KMS-11 (cell line): ENCODE data around the gene RC3H2.
"Not testable (repeated sequence)": the region's sequence is repeated elsewhere in the genome, so short reads cannot be mapped to it uniquely, and the experiment has no call there.

Experiments
- H2AFZ ChIP-seq: fragments of 200-600 bp; sonication (generic); 2 replicates; pipeline ENCODE4 v1.6.1; 2016; ENCODE audit warnings: antibody characterized with exemption, mixed run types, low read depth
- H3K27ac ChIP-seq: fragments of 200-600 bp; sonication (generic); 2 replicates; pipeline ENCODE4 v1.6.1; 2016; ENCODE audit warnings: mild to moderate bottlenecking, mixed run types
- H3K27me3 ChIP-seq: fragments of 200-600 bp; sonication (generic); 2 replicates; pipeline ENCODE4 v1.6.1; 2017; ENCODE audit warnings: mild to moderate bottlenecking, low read depth, mixed run types, moderate library complexity; ENCODE audit not compliant: insufficient read depth
- H3K36me3 ChIP-seq: fragments of 200-600 bp; sonication (generic); 2 replicates; pipeline ENCODE4 v1.6.1; 2017; ENCODE audit warnings: mild to moderate bottlenecking, mixed run types; ENCODE audit not compliant: insufficient read depth
- H3K4me1 ChIP-seq: fragments of 200-600 bp; sonication (generic); 2 replicates; pipeline ENCODE4 v1.6.1; 2016; ENCODE audit warnings: mild to moderate bottlenecking, low read depth, mixed run types; ENCODE audit not compliant: poor library complexity, severe bottlenecking
- H3K4me2 ChIP-seq: fragments of 200-600 bp; sonication (generic); 2 replicates; pipeline ENCODE4 v1.7.0; 2016; ENCODE audit warnings: mild to moderate bottlenecking, mixed run types
- H3K4me3 ChIP-seq: fragments of 200-600 bp; sonication (generic); IDR thresholded peaks from 2 replicates; pipeline ENCODE4 v1.6.1; 2017; ENCODE audit warnings: low read depth, low read length, mixed read lengths; ENCODE audit not compliant: insufficient read depth
- H3K79me2 ChIP-seq: fragments of 200-600 bp; sonication (generic); 2 replicates; pipeline ENCODE4 v1.6.1; 2016; ENCODE audit warnings: low read depth, mixed run types; ENCODE audit not compliant: insufficient read depth
- H3K9ac ChIP-seq: fragments of 200-600 bp; sonication (generic); 2 replicates; pipeline ENCODE4 v1.6.1; 2016; ENCODE audit warnings: mild to moderate bottlenecking, mixed run types
- H4K20me1 ChIP-seq: fragments of 200-600 bp; sonication (generic); 2 replicates; pipeline ENCODE4 v1.6.1; 2016; ENCODE audit warnings: mild to moderate bottlenecking, mixed run types; ENCODE audit not compliant: insufficient read depth
- CTCF ChIP-seq: fragments of 200-600 bp; sonication (generic); conservative IDR thresholded peaks from 2 replicates; pipeline ENCODE4 v1.6.1; 2017; ENCODE audit warnings: low read depth, mild to moderate bottlenecking, antibody characterized with exemption, low read length, moderate library complexity, mixed read lengths

Gene RC3H2

DNA sequence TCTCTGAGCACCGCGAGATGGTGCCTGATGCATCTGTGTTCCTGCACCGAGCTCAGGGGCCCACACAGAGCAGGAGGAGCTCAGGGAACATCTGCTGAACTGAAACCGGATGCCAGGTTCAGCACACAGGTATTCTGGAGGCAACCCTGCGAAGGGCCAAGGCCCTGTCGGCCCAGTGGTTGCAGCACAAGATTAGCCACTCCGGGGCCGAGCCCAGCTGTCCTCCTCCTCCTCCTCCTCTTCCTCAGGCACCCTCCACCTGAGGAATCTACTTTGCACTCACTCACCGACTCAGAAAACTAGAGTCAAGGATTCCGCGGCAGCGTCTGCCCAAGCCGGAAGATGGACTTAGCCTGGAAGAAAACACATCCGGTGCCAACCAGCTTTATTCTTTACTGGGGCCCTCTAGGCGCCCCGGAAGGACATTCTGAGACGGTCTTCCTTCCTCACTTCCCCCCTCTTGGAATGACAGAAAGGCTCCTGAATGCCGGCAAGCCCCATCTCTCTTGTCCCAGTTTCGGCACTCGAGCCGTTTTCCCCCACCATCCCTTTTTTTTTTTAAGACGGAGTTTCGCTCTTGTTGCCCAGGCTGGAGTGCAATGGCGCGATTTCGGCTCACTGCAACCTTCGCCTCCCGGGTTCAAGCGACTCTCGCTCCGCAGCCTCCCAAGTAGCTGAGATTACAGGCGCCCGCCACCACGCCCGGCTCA is 8.0 kb upstream of the RC3H2 start, which contains the start of gene ZBTB6:
TSS of gene ZBTB6 (minus strand) at position 360 of the 710 bp plus-strand sequence. CDS start 1,251 bp downstream, outside the sequence.
- Histone ChIP-seq H3K79me2 (peaks cover 4% of the 10 kb centered on the region; the same call in 1 of the 2 replicates), H3K9ac (peak within 1 kb of the TSS; percentile 56; the same call in 1 of the 2 replicates), H3K4me3 (no peak within 1 kb of the TSS), H3K27ac (peak within 1 kb of the TSS; percentile 79), H3K27me3 (no peaks in the 10 kb centered on the region), H4K20me1 (no peaks in the 10 kb centered on the region), H3K36me3 (no peaks in the 10 kb centered on the region), H2AFZ (peak within 1 kb of the TSS; percentile 77), H3K4me2 (peak within 1 kb of the TSS; percentile 61), H3K4me1 (peaks cover 12% of the 10 kb centered on the region)
- no peak for TF ChIP-seq CTCF

DNA sequence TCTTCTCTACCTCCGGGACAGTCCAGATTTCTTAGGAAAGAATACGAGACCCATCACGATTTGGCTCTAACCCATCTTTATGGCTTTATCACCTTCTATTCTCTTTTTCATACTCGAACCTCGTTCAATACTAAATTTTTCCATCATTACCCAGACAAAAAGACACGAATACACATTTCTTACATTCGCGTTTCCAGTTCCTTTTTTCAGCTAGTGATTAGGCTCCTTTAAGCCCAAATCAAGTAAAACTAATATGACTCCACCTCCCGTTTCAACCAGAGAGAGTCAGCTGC is 7.5 kb upstream of the RC3H2 start:
- peak overlapping the region; percentile 56; the same call in 1 of the 2 replicates for H3K9ac ChIP-seq
- peak overlapping the region; percentile 61 for H3K4me2 ChIP-seq
- H4K20me1 ChIP-seq: no peaks in the 10 kb centered on the region
- H3K4me1 ChIP-seq: peaks cover 12% of the 10 kb centered on the region
- no peaks in the 10 kb centered on the region for H3K36me3 ChIP-seq
- no peak overlapping the region for H3K4me3 ChIP-seq
- H2AFZ ChIP-seq: peak overlapping the region; percentile 77
- H3K27me3 ChIP-seq: no peaks in the 10 kb centered on the region
- peaks cover 4% of the 10 kb centered on the region; the same call in 1 of the 2 replicates for H3K79me2 ChIP-seq
- H3K27ac ChIP-seq: peak overlapping the region; percentile 79
- no peak for TF ChIP-seq CTCF

- H4K20me1 ChIP-seq, H3K27me3 ChIP-seq, H2AFZ ChIP-seq, H3K27ac ChIP-seq, H3K36me3 ChIP-seq, H3K9ac ChIP-seq, H3K4me3 ChIP-seq: not testable (repeated sequence)
- peaks cover 36% of the 10 kb centered on the region for H3K79me2 ChIP-seq
- 0 out of 2 replicates have a peak overlapping the region, but pooled peaks have one; percentile 59 for H3K4me2 ChIP-seq
- peaks cover 22% of the 10 kb centered on the region for H3K4me1 ChIP-seq
Measured at GRCh38 chr9:122906122-122906521, 963 bp upstream of the RC3H2 start.

GRCh38 chr9:122904466-122904822 is 715 bp downstream of the RC3H2 start:
- peak overlapping the region; percentile 82 for H3K4me2 ChIP-seq
- H2AFZ ChIP-seq: peak overlapping the region; percentile 91
- no peak for TF ChIP-seq CTCF
- H3K4me1 ChIP-seq: peaks cover 30% of the 10 kb centered on the region
- H3K4me3 ChIP-seq: no peak overlapping the region
- H4K20me1 ChIP-seq: no peaks in the 10 kb centered on the region
- H3K79me2 ChIP-seq: peaks cover 50% of the 10 kb centered on the region
- no peaks in the 10 kb centered on the region for H3K36me3 ChIP-seq
- peak overlapping the region; percentile 80 for H3K9ac ChIP-seq
- no peaks in the 10 kb centered on the region for H3K27me3 ChIP-seq
- H3K27ac ChIP-seq: peak overlapping the region; percentile 60

GRCh38 chr9:122900791-122901190 is 4.4 kb downstream of the RC3H2 start:
- TF ChIP-seq CTCF: no peak
- H3K4me1 ChIP-seq: peaks cover 30% of the 10 kb centered on the region
- peaks cover 66% of the 10 kb centered on the region for H3K79me2 ChIP-seq
- no peak overlapping the region for H3K27ac ChIP-seq
- no peaks in the 10 kb centered on the region for H4K20me1 ChIP-seq
- H3K4me3 ChIP-seq: no peak overlapping the region
- H3K9ac ChIP-seq: no peak overlapping the region
- no peaks in the 10 kb centered on the region for H3K27me3 ChIP-seq
- no peak overlapping the region for H2AFZ ChIP-seq
- 0 out of 2 replicates have a peak, but pooled peaks cover 3% of the 10 kb centered on the region for H3K36me3 ChIP-seq
- H3K4me2 ChIP-seq: peak overlapping the region; percentile 11; the same call in 1 of the 2 replicates
